HepG2 (cell line): Measurements from ENCODE around the gene ZFR2. TPM values are rescaled to one million over a fixed set of nuclear protein-coding genes. Genes with fewer than 3 reads are reported as not detected.

ENCODE experiments used
- ATAC-seq: fragments of 200-7000 bp; cut with Tn5 transposase; 3 replicates; pipeline ENCODE4 v1.9.1; 2020; ENCODE audit warnings: mild to moderate bottlenecking, moderate library complexity
- BruUV-seq: library from RNA; stranded (reverse); fragments of 400-500 nt; replicated peaks from 2 replicates; lab custom pipeline; 2021; lab: Mats Ljungman, UMichigan
- CTCF ChIA-PET: fragments of 300-600 bp; formaldehyde crosslinking; extraction: SDS; loops from one replicate; lab custom pipeline; 2021; ENCODE audit warnings: low total read pairs, inconsistent platforms, low intra/inter-chr PET ratio; lab: Yijun Ruan, JAX
- POLR2A ChIA-PET: fragments of 350-600 bp; sonication (Branson Sonifier 250); formaldehyde crosslinking; loops from one replicate; lab custom pipeline; 2020; ENCODE audit warnings: antibody characterized with exemption, inconsistent platforms; lab: Yijun Ruan, JAX
- DNase-seq: peaks from one replicate; pipeline ENCODE4 v3.0.0-alpha.2; 2015; ENCODE audit warnings: low spot score
- FAIRE-seq: peaks from 3 replicates; lab custom pipeline; 2011; peaks lifted over from hg19 to GRCh38; lab: Jason Lieb, UNC
- H2AFZ ChIP-seq: one replicate; pipeline ENCODE4 v1.6.1; 2011; ENCODE audit warnings: low read length, inconsistent platforms
- H3K27ac ChIP-seq: fragments of 300-600 bp; 3 replicates; pipeline ENCODE4 v1.8.0; 2011; ENCODE audit warnings: mixed run types, mild to moderate bottlenecking, mixed read lengths, low read length, inconsistent platforms; ENCODE audit not compliant: insufficient read depth; ENCODE audit errors: extremely low read length
- H3K27me3 ChIP-seq, 2 experiments: fragments of 200-600 bp in 1 of 2; 2 replicates in 1 of 2; 3 replicates in 1 of 2; pipeline versions ENCODE4 v1.6.0 to v1.8.0; 2011; ENCODE audit warnings: low read length in 2 of 2, mild to moderate bottlenecking in 2 of 2, moderate library complexity in 2 of 2, inconsistent platforms in 1 of 2; ENCODE audit not compliant: insufficient read depth in 2 of 2, control insufficient read depth in 1 of 2
- H3K36me3 ChIP-seq, 2 experiments: fragments of 200-600 bp in 1 of 2; replicated peaks in 1 of 2; 2 replicates in 1 of 2; 3 replicates in 1 of 2; pipeline versions ENCODE4 v1.5.1 to v1.8.0; 2011; ENCODE audit warnings: low read length in 2 of 2, inconsistent platforms in 1 of 2; ENCODE audit not compliant: insufficient read depth in 2 of 2, control insufficient read depth in 1 of 2
- H3K4me1 ChIP-seq: 2 replicates; pipeline ENCODE4 v1.5.1; 2012; ENCODE audit warnings: low read length, inconsistent platforms; ENCODE audit not compliant: insufficient read depth
- H3K4me2 ChIP-seq: 2 replicates; pipeline ENCODE4 v1.6.0; 2011; ENCODE audit warnings: low read depth, low read length, inconsistent platforms
- H3K4me3 ChIP-seq, 3 experiments: fragments of 200-600 bp in 1 of 3; sonication (generic), shearing (Covaris generic) in 1 of 3; replicated peaks in 1 of 3; 2 replicates each; pipeline ENCODE4 v1.5.1; 2011 to 2016; ENCODE audit warnings: low read length in 3 of 3, inconsistent platforms in 2 of 3, low read depth in 2 of 3, mild to moderate bottlenecking in 2 of 3, control low read depth in 1 of 3, mixed read lengths in 1 of 3; ENCODE audit not compliant: insufficient read depth in 1 of 3
- H3K79me2 ChIP-seq: one replicate; pipeline ENCODE4 v1.6.1; 2011; ENCODE audit warnings: low read length, inconsistent platforms; ENCODE audit not compliant: insufficient read depth
- H3K9ac ChIP-seq: 2 replicates; pipeline ENCODE4 v1.6.0; 2011; ENCODE audit warnings: mild to moderate bottlenecking, low read depth, low read length, inconsistent platforms; ENCODE audit not compliant: insufficient read depth
- H3K9me3 ChIP-seq: 2 replicates; pipeline ENCODE4 v1.5.1; 2012; ENCODE audit warnings: mild to moderate bottlenecking, low read length
- H4K20me1 ChIP-seq: 2 replicates; pipeline ENCODE4 v1.6.0; 2011; ENCODE audit warnings: inconsistent platforms, mild to moderate bottlenecking, low read length, moderate library complexity; ENCODE audit not compliant: insufficient read depth
- MTF1 ChIP-seq: sonication (generic); formaldehyde crosslinking; IDR thresholded peaks from 2 replicates; pipeline ENCODE4 v1.5.0; 2020; ENCODE audit warnings: missing genetic modification reagents
- ZFP36L2 ChIP-seq: sonication (generic); formaldehyde crosslinking; IDR thresholded peaks from 2 replicates; pipeline ENCODE4 v1.4.0; 2020; ENCODE audit warnings: missing genetic modification reagents
- ZNF263 ChIP-seq: sonication (generic); formaldehyde crosslinking; IDR thresholded peaks from 2 replicates; pipeline ENCODE4 v1.4.0; 2020; ENCODE audit warnings: missing genetic modification reagents
- ZNF687 ChIP-seq: sonication (generic); formaldehyde crosslinking; IDR thresholded peaks from 2 replicates; pipeline ENCODE4 v1.5.1; 2020; ENCODE audit warnings: mild to moderate bottlenecking, missing genetic modification reagents, moderate library complexity
- WGBS: methylation state at CpG from one replicate; pipeline ENCODE4 v1.1.6; 2017; ENCODE audit warnings: low lambda C conversion rate; 5-methylcytosine and 5-hydroxymethylcytosine counted together
- in situ Hi-C: cut with HindIII; loops from 2 replicates; pipeline ENCODE4 v1.10.0; 2017; ENCODE audit warnings: low pct_unique_long_range_greater_than_20kb; ENCODE audit not compliant: extremely low pct_ligation_motif_present
- intact Hi-C: fragments of 100-400 bp; cut with micrococcal nuclease; formaldehyde crosslinking; loops from one replicate; pipeline ENCODE4 v1.10.0; 2022; ENCODE audit not compliant: unreplicated experiment
- polyA plus RNA-seq, 8 experiments: library from polyadenylated mRNA; depleted of rRNA in 3 of 8; stranded (reverse) in 7 of 8; unstranded in 1 of 8; fragments of >200 nt; fragmentation: Illumina TruSeq in 4 of 8; extraction: Trizol in 4 of 8; gene quantifications; 2 replicates each; pipeline versions ENCODE4 v1.2.1 to v1.2.3, GENCODE V29; 2011 to 2016; ENCODE audit warnings: low read depth in 4 of 8, missing spikeins in 1 of 8, mixed read lengths in 1 of 8; ENCODE audit not compliant: insufficient read depth in 1 of 8
- total RNA-seq, 5 experiments: library from RNA; depleted of rRNA; stranded (reverse); fragments of >200 nt; fragmentation: Illumina TruSeq; extraction: Trizol; gene quantifications; 2 replicates each; pipeline ENCODE4 v1.2.3, GENCODE V29; 2016; ENCODE audit warnings: low read depth in 1 of 5
- TF ChIP-seq, protein P1 (sequence below): fragments of 450-650 bp; IDR thresholded peaks from 2 replicates; pipeline ENCODE4 v1.6.1; 2016

The ZFR2 gene
- total and polyA plus RNA-seq, 2 of the 13 experiments (the other 11 are each of a cell fraction or from before 2014, with no cell fraction given), result 0.37 to 0.69 TPM

DNA sequence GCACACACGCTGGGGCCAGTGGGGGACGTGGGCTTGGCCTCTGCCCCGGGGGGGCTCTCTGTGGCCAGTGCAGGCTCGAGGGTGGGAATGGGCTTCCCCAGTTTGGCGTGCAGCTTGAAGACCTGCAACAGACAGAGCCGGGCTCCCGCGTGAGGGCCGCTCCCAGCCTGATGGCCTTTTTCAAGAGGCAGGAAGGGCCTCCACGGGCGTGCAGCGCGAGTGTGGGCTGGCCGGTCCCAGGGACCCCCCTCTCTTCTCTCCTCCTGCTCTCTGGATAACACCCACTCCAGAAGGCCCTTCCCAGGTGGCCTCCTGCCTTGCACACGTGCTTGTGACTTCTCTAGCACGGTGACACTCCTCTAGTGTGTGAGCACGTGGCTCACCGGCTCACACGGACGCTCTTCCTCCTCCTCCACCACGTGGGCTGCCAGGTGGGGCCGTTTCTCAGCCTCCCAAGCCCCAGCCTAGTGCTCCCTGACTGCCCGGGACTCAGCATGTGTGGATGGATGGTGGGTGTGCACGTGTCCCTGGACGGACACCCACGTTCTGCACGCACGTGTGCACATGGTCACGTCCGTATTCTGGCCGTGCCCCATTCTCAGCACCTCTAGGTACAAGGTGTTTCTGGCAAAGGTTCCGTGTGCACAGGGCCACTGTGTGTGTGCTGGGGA is 43.4 kb downstream of the ZFR2 start:
- Histone ChIP-seq H4K20me1 (no peaks in the 10 kb centered on the region), H3K4me1 (no peaks in the 10 kb centered on the region), H3K79me2 (no peaks in the 10 kb centered on the region), H3K4me3 (no peak overlapping the region), H3K9ac (no peak overlapping the region), H3K4me2 (no peak overlapping the region), H3K27ac (no peak overlapping the region), H3K9me3 (no peaks in the 10 kb centered on the region), H2AFZ (no peak overlapping the region), H3K36me3 (no peaks in the 10 kb centered on the region), H3K27me3 (peaks cover 9 to 46% of the 10 kb centered on the region in 2 experiments; a peak in 4 of 5 replicates)
- WGBS, result 10% methylated on average over 7 of the region's 32 CpGs
- in situ Hi-C loops, result no loop called here
- intact Hi-C loops, result no loop called here
- CTCF ChIA-PET, result no interaction called here
- FAIRE-seq (no peak), DNase-seq (no peak), ATAC-seq (no peak)
- no TSS peak for BruUV-seq
- TF ChIP-seq, protein P1, sequence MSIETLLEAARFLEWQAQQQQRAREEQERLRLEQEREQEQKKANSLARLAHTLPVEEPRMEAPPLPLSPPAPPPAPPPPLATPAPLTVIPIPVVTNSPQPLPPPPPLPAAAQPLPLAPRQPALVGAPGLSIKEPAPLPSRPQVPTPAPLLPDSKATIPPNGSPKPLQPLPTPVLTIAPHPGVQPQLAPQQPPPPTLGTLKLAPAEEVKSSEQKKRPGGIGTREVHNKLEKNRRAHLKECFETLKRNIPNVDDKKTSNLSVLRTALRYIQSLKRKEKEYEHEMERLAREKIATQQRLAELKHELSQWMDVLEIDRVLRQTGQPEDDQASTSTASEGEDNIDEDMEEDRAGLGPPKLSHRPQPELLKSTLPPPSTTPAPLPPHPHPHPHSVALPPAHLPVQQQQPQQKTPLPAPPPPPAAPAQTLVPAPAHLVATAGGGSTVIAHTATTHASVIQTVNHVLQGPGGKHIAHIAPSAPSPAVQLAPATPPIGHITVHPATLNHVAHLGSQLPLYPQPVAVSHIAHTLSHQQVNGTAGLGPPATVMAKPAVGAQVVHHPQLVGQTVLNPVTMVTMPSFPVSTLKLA, result peak; percentile 95
- TF ChIP-seq ZFP36L2 (CRISPR knock-in tag) (no peak), MTF1 (CRISPR knock-in tag) (no peak), ZNF687 (CRISPR knock-in tag) (0 out of 2 replicates have a peak, but pooled peaks have one; percentile 28), ZNF263 (peak; percentile 32; the same call in 1 of the 2 replicates)
- POLR2A ChIA-PET, result no interaction called here
